Measurements from ENCODE around the gene C1orf232. TPM values are rescaled to one million over a fixed set of nuclear protein-coding genes. Genes with fewer than 3 reads are reported as not detected.

Gene C1orf232
- not detected in 2 replicates for total RNA-seq

GRCh38 chr1:26168410-26169197, at the start of gene C1orf232:
C1orf232 (minus strand) TSS chr1:26168963; CDS start chr1:26168499, 464 bp downstream.

DNA sequence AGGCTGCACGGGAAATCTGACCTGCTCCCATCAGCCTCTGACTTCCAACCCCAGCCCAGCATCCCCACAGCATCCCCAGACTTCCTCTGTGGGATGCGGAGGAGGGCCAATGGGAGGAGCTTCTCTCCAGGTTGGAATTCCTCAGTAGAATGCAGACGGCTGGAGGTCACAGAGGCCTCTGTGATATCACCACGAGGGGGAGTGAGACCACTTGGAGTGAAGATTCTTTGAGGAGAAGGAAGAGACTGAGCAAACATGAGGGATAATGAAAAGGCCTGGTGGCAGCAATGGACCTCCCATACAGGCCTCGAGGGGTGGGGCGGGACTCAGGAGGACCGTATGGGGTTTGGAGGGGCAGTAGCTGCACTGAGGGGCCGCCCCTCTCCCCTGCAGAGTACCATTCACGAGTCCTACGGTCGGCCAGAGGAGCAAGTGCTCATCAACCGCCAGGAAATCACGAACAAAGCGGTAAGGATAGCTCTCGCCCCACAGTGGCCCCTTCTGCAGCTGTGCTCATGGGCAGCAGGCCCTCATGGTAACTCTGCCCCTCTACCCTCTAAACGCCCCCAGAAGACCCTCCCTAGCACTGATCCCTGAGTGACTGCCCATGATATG, 21.7 kb upstream of the C1orf232 start, which contains the start of gene CATSPER4:
TSS of gene CATSPER4 (plus strand) at position 230 of the 615 bp plus-strand sequence. CDS start at position 256, 26 bp downstream.

DNA sequence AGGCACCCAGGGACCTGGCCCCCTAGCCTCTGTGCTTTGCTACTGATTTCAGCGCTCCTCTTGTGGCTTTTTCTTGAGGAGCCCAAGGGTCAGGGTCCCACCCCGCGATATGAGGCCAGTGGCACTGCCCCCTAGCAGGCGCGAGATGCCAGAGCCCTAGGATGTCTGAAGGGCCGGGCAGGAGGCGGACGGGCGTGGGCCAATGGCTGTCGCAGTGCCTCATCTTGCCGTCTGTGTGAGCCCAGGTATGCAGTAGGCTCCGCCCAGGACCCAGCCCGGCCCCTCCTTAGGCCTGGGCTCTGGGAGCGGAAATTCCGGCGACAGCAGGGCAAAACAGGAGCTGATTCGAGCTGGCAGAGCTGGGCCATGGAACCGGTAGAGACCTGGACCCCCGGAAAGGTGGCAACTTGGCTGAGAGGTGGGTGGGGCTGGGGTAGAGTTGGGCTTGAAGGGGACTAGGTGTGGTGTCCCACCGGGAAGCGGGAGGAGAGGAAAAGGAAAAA, 8.5 kb upstream of the C1orf232 start, which contains the start of gene CNKSR1:
TSS of gene CNKSR1 (plus strand) at position 310 of the 503 bp plus-strand sequence. CDS start at position 367, 57 bp downstream.

DNA sequence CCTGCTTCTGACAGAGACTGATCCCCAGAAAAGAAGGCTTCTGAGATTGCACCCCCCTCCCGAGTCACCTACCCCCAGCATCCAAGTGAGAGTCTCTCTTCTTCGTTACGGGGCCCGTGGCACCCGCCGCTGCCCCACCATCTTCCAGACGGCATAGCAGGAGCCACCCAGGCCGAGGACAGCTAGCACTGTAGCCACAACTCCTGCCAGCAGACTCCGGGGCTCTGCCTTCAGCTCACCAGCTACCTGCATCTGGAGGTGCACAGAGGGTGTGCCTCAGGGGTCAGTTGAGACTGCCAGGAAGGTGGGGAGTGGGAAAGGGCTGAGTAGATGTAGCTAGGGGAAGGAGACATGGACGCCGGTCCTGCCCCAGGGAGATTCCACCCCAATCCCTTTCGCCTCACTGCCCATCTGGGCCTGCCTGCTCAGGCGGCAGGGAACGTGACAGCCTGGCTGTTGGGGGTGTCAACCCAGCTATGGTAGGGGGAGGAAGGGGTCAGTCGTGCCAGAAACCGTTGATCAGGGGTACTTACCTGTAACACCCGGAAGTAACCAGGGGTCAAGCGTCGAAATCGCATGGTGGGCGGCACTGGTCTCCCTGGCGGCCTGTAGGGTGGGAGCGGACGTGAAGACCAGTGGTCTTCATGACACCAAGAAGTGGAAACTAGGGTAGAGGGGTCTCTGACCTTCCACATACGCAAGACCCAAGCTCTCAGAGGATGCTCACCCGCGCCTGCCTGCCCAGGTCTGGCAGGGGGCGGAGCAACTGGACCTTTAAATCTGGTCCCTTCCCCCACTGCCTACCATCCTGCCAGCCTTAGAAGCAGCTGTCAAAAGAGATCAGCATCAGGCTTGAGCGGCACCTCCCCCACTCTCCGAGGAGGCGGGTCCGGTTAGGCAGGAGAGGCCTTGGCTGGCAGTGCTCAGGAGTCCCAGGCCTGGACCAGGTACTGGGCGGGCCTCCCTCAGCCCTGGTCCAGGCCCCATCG, 2.6 kb upstream of the C1orf232 start, which contains the start of gene ZNF593OS:
TSS of gene ZNF593OS (minus strand) at position 749 of the 989 bp plus-strand sequence. CDS start at position 578, 171 bp downstream.

DNA sequence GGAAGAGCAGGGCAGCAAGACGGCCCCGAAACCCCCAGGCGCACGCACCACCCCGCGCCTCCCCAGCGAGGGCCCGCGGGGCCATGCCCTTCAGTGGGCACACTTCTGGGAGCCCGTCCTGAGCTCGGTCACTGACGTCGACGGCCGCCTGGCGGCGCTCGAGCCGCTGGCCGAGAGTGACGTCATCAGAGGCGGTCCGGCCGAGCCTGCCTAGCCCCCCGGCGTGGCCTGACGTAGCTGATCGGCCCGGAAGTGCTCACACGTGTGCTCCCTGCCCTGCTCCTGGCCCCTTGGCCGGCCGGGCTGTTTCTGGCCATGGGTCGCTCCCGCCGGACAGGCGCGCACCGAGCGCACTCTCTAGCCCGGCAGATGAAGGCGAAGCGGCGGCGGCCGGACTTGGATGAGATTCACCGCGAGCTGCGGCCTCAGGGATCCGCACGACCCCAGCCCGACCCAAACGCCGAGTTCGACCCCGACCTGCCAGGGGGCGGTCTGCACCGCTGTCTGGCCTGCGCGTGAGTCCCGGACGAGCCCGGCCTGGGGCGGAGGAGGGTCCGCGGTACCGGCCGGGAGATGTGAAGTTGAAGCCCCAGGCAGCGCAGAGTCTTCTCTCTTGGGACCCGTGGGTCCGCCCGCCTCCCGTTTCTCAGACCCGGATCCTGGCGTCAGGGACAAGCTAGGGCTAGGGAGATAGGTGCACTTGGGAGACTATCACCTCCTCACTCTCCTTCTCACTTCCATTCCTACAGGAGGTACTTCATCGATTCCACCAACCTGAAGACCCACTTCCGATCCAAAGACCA, 1.1 kb upstream of the C1orf232 start, which contains the start of gene ZNF593:
TSS of gene ZNF593 (plus strand) at position 240 of the 803 bp plus-strand sequence. CDS start at position 316, 76 bp downstream.

GRCh38 chr1:26158908-26159742, 9.6 kb downstream of the C1orf232 start, which contains the start of gene FAM110D:
FAM110D (plus strand) TSS chr1:26159079; CDS start chr1:26161292, 2,213 bp downstream.

Other genes with a start within 250 kb of the C1orf232 start
- 11.2 and 12.1 TPM in 2 replicates for gene PAFAH2, start 170.9 kb downstream of the C1orf232 start, total RNA-seq
- gene EXTL1, start 147.2 kb downstream of the C1orf232 start, total RNA-seq: 0.20 and 0.33 TPM in 2 replicates
- gene SLC30A2, start 122.8 kb downstream of the C1orf232 start, total RNA-seq: not detected in 2 replicates
- 0.07 and 0.30 TPM in 2 replicates for gene TRIM63, start 101.3 kb downstream of the C1orf232 start, total RNA-seq
- 3.5 and 4.1 TPM in 2 replicates for gene PDIK1L, start 57.1 kb downstream of the C1orf232 start, total RNA-seq
- gene FAM110D, start 9.9 kb downstream of the C1orf232 start, total RNA-seq: not detected in 2 replicates
- gene ZNF593, start 945 bp upstream of the C1orf232 start, total RNA-seq: 13.6 and 14.0 TPM in 2 replicates
- gene ZNF593OS, start 2.9 kb upstream of the C1orf232 start, total RNA-seq: not detected in 2 replicates
- 0.07 and 0.69 TPM in 2 replicates for gene CNKSR1, start 8.5 kb upstream of the C1orf232 start, total RNA-seq
- not detected in 2 replicates for gene CATSPER4, start 21.6 kb upstream of the C1orf232 start, total RNA-seq
- gene CEP85, start 65.2 kb upstream of the C1orf232 start, total RNA-seq: 6.1 and 6.9 TPM in 2 replicates
- 68.1 and 84.3 TPM in 2 replicates for gene SH3BGRL3, start 111.1 kb upstream of the C1orf232 start, total RNA-seq
- 3.1 and 3.8 TPM in 2 replicates for gene UBXN11, start 137.7 kb upstream of the C1orf232 start, total RNA-seq
- gene CD52, start 149.0 kb upstream of the C1orf232 start, total RNA-seq: not detected in 2 replicates
- not detected in 2 replicates for gene CRYBG2, start 185.2 kb upstream of the C1orf232 start, total RNA-seq
- gene ZNF683, start 203.8 kb upstream of the C1orf232 start, total RNA-seq: not detected in 2 replicates
- not detected in 2 replicates for gene LIN28A, start 241.9 kb upstream of the C1orf232 start, total RNA-seq